Ovary (tissue), 3 donors: ENCODE results near the gene CLMN.

Experiments
- EP300 ChIP-seq: sonication (generic); formaldehyde crosslinking; IDR thresholded peaks from one replicate; pipeline ENCODE4 v1.6.1; 2017; ENCODE audit warnings: antibody characterized with exemption
- POLR2A ChIP-seq: fragments of 450-650 bp; IDR thresholded peaks from one replicate; pipeline ENCODE4 v1.6.1; 2017; ENCODE audit warnings: antibody characterized with exemption, mild to moderate bottlenecking, moderate library complexity
- TF ChIP-seq, protein P1 (sequence below), 3 donors: fragments of 450-650 bp in 2 of 3; fragments of 200-600 bp in 1 of 3; IDR thresholded peaks; one replicate each; pipeline versions ENCODE4 v1.5.1 to v1.8.0; 2016 to 2022; ENCODE audit warnings: antibody characterized with exemption in 3 of 3, mild to moderate bottlenecking in 1 of 3
- donor health status: DM: no; HTN: no; CAD: no.

DNA sequence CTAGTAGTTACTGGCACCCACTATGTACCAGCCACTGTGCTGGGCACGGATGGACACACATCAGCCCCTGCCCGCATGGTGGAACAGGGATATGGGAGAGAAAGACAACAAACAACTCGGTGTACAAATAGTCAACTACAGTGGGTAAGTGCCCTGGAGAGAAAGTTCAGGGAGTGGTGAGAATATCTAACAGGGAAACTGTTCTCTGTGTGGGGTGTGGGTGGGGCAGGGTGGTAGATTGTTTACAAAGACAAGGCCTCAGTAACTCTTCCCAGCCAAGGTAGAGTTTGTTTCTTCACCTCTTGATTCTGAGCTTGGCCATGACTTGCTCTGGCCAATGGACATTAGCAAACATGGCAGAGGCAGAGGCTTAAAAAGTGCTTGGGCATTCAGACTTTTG, 12.9 kb upstream of the CLMN start:
- TF ChIP-seq, protein P1, sequence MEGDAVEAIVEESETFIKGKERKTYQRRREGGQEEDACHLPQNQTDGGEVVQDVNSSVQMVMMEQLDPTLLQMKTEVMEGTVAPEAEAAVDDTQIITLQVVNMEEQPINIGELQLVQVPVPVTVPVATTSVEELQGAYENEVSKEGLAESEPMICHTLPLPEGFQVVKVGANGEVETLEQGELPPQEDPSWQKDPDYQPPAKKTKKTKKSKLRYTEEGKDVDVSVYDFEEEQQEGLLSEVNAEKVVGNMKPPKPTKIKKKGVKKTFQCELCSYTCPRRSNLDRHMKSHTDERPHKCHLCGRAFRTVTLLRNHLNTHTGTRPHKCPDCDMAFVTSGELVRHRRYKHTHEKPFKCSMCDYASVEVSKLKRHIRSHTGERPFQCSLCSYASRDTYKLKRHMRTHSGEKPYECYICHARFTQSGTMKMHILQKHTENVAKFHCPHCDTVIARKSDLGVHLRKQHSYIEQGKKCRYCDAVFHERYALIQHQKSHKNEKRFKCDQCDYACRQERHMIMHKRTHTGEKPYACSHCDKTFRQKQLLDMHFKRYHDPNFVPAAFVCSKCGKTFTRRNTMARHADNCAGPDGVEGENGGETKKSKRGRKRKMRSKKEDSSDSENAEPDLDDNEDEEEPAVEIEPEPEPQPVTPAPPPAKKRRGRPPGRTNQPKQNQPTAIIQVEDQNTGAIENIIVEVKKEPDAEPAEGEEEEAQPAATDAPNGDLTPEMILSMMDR (IDR thresholded peaks at IDR 0.05): no peak
- TF ChIP-seq POLR2A: no peak
- TF ChIP-seq EP300: no peak
